OCI-LY3 (cell line): ENCODE results near the gene GATAD2B.

Experiments
- H2AFZ ChIP-seq: fragments of 200-600, 300-600 bp; shearing (Covaris generic); 2 replicates; pipeline ENCODE4 v1.6.0; 2014; ENCODE audit warnings: antibody characterized with exemption, low read depth, low read length
- H3K27ac ChIP-seq: fragments of 200-600, 300-600 bp; sonication (generic); 2 replicates; pipeline ENCODE4 v1.5.1; 2014; ENCODE audit warnings: mild to moderate bottlenecking, low read length, moderate library complexity, mixed read lengths
- H3K27me3 ChIP-seq: fragments of 200-600, 300-600 bp; sonication (generic); 2 replicates; pipeline ENCODE4 v1.6.1; 2014; ENCODE audit warnings: low read depth, low read length, mixed read lengths
- H3K36me3 ChIP-seq: fragments of 200-600, 300-600 bp; sonication (generic); replicated peaks from 2 replicates; pipeline ENCODE3; 2014; ENCODE audit warnings: low read depth, low read length, mixed read lengths
- H3K4me1 ChIP-seq: fragments of 300-600, 200-600 bp; sonication (generic); 2 replicates; pipeline ENCODE4 v1.6.1; 2014; ENCODE audit warnings: low read length, mixed read lengths
- H3K4me2 ChIP-seq: fragments of 200-600, 300-600 bp; sonication (generic); 2 replicates; pipeline ENCODE4 v1.6.1; 2014; ENCODE audit warnings: low read length, mixed read lengths
- H3K4me3 ChIP-seq: fragments of 300-600, 200-600 bp; sonication (generic); 2 replicates; pipeline ENCODE4 v1.5.1; 2014; ENCODE audit warnings: antibody characterized with exemption, mild to moderate bottlenecking, low read length, moderate library complexity
- H3K79me2 ChIP-seq: fragments of 300-600, 200-600 bp; shearing (Covaris generic); 2 replicates; pipeline ENCODE4 v1.6.1; 2014; ENCODE audit warnings: mild to moderate bottlenecking, low read length, mixed read lengths
- H3K9ac ChIP-seq: fragments of 300-600, 200-600 bp; shearing (Covaris generic); 2 replicates; pipeline ENCODE4 v1.6.0; 2014; ENCODE audit warnings: mild to moderate bottlenecking, low read length, moderate library complexity
- H3K9me3 ChIP-seq: fragments of 200-600, 300-600 bp; shearing (Covaris generic); 2 replicates; pipeline ENCODE4 v1.6.1; 2014; ENCODE audit warnings: low read length, mixed read lengths; ENCODE audit not compliant: insufficient read depth
- H4K20me1 ChIP-seq: fragments of 200-600, 300-600 bp; sonication (generic); 2 replicates; pipeline ENCODE4 v1.6.1; 2016; ENCODE audit warnings: low read length, mixed read lengths; ENCODE audit not compliant: insufficient read depth
- EZH2phosphoT487 ChIP-seq: fragments of 200-600 bp; shearing (Covaris generic); IDR thresholded peaks from 2 replicates; pipeline ENCODE4 v1.6.1; 2018; ENCODE audit warnings: antibody characterized with exemption, mixed run types, low read depth
- TF ChIP-seq, protein P1 (sequence below): fragments of 200-600, 300-600 bp; sonication (generic); IDR thresholded peaks from 2 replicates; pipeline ENCODE4 v1.5.1; 2014; ENCODE audit warnings: antibody characterized with exemption, low read length, low read depth

The GATAD2B gene

DNA sequence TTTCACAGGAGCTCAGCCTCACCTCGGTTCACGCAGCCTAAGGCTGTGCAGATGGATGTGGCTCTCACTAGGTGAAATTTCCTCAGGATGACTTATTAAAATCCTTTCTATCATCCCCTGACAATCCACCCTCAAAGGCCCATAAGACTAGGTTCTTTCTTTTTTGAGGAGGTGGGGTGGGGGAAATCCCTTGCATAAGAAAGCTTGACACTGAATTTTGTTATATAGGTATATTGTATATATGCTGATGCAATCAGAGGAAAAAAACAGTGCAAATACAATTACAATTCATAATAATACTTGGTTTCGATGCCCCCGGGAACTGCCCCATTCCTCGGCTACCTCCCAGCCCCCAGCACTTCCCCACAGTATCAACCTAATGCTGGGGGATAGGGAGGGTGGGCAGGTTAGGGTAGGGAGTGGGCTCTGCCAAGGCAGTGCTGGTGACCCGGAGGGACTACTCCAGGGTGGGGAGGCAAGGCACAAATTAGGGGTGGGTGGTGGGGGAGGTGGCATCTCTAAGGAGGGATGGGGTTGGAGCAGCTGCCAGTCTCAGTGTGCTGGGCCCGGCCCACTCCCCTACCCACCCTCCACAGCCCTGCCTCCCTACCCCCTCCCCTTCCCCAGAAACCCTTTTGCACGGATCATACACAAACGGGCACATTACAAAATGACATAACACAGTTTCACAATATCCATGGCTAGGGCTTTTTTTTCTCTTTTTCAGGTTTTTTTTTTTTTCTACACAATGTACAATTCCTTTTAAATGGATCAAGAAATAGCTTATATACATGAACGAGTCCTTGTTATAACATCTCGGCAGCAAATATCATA lies 116.7 kb downstream of the GATAD2B start:
- Histone ChIP-seq H3K36me3 (peaks cover 53% of the 10 kb centered on the region), H3K4me2 (peak overlapping the region; percentile 85), H3K4me1 (peaks cover 38% of the 10 kb centered on the region)

DNA sequence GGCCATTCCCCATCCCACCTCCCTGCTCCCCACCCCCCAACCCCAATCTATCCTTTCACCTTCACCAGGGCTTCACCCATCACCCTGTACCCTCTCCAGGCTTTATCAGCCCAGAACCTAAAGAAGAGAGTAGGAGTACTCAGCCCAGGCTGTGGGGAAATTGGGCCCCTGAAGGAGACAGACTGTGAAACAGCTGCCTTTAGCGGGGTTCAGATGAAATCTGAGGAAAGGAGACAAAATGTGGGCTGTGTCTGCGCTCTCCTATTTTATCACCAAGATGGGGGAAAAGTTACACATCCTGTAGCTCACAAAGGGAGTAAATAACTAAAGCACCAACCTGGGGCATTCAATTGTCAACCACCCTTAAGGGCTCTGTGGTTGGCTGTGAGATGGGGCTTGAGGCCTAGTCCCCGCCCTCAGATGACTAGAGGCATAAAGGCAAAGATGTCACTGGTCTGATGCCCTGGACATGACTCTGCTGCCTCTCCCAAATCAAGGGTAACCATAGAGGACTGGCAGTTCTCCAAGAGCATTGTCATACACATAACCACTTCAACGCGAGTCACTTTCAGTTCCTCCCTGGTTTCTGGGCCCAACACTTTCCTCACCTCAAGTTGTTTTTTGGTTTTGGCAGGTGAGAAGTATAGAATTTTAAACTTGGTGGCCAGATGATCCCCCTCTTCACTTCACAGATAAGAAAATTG lies 117.6 kb downstream of the GATAD2B start:
- Histone ChIP-seq H3K36me3 (peaks cover 51% of the 10 kb centered on the region), H3K79me2 (no peaks in the 10 kb centered on the region; the same call in 1 of the 2 replicates), H3K4me2 (peak overlapping the region; percentile 85), H3K9ac (peak overlapping the region; percentile 54), H3K9me3 (no peaks in the 10 kb centered on the region), H2AFZ (no peak overlapping the region), H3K4me1 (peaks cover 38% of the 10 kb centered on the region), H3K27me3 (peaks cover 5% of the 10 kb centered on the region; the same call in 1 of the 2 replicates), H3K4me3 (peak overlapping the region; percentile 58), H4K20me1 (peaks cover 7% of the 10 kb centered on the region), H3K27ac (peak overlapping the region; percentile 84)
- no peak for TF ChIP-seq EZH2phosphoT487
- TF ChIP-seq, protein P1, sequence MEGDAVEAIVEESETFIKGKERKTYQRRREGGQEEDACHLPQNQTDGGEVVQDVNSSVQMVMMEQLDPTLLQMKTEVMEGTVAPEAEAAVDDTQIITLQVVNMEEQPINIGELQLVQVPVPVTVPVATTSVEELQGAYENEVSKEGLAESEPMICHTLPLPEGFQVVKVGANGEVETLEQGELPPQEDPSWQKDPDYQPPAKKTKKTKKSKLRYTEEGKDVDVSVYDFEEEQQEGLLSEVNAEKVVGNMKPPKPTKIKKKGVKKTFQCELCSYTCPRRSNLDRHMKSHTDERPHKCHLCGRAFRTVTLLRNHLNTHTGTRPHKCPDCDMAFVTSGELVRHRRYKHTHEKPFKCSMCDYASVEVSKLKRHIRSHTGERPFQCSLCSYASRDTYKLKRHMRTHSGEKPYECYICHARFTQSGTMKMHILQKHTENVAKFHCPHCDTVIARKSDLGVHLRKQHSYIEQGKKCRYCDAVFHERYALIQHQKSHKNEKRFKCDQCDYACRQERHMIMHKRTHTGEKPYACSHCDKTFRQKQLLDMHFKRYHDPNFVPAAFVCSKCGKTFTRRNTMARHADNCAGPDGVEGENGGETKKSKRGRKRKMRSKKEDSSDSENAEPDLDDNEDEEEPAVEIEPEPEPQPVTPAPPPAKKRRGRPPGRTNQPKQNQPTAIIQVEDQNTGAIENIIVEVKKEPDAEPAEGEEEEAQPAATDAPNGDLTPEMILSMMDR: no peak

More for the DNA sequence above, 116.7 kb downstream of the GATAD2B start:
- Histone ChIP-seq H3K79me2 (no peaks in the 10 kb centered on the region; the same call in 1 of the 2 replicates), H3K9ac (peak overlapping the region; percentile 54), H4K20me1 (peaks cover 7% of the 10 kb centered on the region), H3K27ac (peak overlapping the region; percentile 84), H3K27me3 (peaks cover 5% of the 10 kb centered on the region; the same call in 1 of the 2 replicates), H3K4me3 (peak overlapping the region; percentile 58), H3K9me3 (no peaks in the 10 kb centered on the region), H2AFZ (no peak overlapping the region)
- TF ChIP-seq, protein P1: no peak
- TF ChIP-seq EZH2phosphoT487: no peak

DNA sequence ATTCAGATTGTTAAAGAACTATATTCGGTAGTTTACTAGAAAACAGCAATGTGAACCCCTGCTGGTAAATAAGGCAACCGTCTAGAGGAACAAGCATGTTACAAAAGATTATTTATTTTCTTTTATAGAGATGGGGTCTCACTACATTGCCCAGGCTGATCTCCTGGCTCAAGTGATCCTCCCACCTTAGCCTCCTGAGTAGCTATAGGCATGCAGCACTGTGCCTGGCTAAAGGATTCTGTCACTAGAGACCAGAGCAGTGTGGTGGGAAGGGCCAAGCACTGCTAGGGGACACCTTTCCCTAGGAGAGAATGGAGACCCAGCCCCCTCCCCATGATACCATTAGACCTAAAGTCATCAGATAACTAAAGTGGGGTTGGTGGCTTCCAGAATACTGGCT lies 118.7 kb downstream of the GATAD2B start:
- peaks cover 5% of the 10 kb centered on the region; the same call in 1 of the 2 replicates for H3K27me3 ChIP-seq
- H3K9ac ChIP-seq: no peak overlapping the region
- no peak overlapping the region for H3K27ac ChIP-seq
- H3K4me2 ChIP-seq: no peak overlapping the region
- peaks cover 38% of the 10 kb centered on the region for H3K4me1 ChIP-seq
- no peaks in the 10 kb centered on the region; the same call in 1 of the 2 replicates for H3K79me2 ChIP-seq
- peaks cover 7% of the 10 kb centered on the region for H4K20me1 ChIP-seq
- TF ChIP-seq, protein P1: no peak
- TF ChIP-seq EZH2phosphoT487: no peak
- H3K9me3 ChIP-seq: no peaks in the 10 kb centered on the region
- H2AFZ ChIP-seq: no peak overlapping the region
- peaks cover 41% of the 10 kb centered on the region for H3K36me3 ChIP-seq
- no peak overlapping the region for H3K4me3 ChIP-seq

DNA sequence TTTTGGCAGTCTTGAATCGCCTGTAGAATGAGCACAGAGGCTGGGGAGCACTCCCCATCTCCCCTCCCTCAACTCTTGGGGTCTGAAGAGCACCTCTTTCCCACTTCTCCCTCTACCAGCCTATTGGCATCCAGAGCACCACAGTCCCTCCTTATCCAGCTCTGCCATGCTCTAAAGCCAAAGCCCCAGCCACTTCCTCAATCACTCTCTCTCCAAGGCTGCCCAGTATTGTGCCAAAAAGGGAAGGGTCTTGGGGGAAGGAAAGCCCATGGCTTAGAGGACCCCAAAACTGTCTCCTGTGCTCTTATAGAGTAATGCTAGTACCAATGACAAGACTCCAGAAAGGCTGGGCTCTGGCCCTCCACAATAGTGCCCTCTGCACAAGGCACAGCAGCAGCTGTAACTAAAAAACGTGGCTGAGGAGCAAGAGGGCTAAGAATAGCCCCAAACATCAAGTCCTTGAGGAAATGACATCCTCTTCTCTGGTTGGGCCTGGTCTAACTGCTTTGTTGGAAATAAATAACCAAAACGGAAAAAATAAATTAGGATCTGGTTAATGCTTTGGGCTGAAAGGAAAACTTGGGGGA lies 119.2 kb downstream of the GATAD2B start:
- Histone ChIP-seq H4K20me1 (peaks cover 7% of the 10 kb centered on the region), H3K4me1 (peaks cover 38% of the 10 kb centered on the region), H3K36me3 (peaks cover 37% of the 10 kb centered on the region), H3K27ac (no peak overlapping the region), H3K4me2 (no peak overlapping the region), H3K27me3 (peaks cover 5% of the 10 kb centered on the region; the same call in 1 of the 2 replicates), H3K9ac (no peak overlapping the region), H2AFZ (no peak overlapping the region), H3K79me2 (no peaks in the 10 kb centered on the region; the same call in 1 of the 2 replicates), H3K4me3 (no peak overlapping the region), H3K9me3 (no peaks in the 10 kb centered on the region)
- TF ChIP-seq, protein P1: no peak
- no peak for TF ChIP-seq EZH2phosphoT487
